ENCODE measurements around the gene MEGF8.

MEGF8 gene

GRCh38 chr19:42335971-42336370 lies 10.5 kb downstream of the MEGF8 start:
- no peak for TF ChIP-seq CTCF (IDR thresholded peaks at IDR 0.05)
- no peak for TF ChIP-seq ZFX (IDR thresholded peaks at IDR 0.05; ENCODE audit: borderline replicate concordance)

DNA sequence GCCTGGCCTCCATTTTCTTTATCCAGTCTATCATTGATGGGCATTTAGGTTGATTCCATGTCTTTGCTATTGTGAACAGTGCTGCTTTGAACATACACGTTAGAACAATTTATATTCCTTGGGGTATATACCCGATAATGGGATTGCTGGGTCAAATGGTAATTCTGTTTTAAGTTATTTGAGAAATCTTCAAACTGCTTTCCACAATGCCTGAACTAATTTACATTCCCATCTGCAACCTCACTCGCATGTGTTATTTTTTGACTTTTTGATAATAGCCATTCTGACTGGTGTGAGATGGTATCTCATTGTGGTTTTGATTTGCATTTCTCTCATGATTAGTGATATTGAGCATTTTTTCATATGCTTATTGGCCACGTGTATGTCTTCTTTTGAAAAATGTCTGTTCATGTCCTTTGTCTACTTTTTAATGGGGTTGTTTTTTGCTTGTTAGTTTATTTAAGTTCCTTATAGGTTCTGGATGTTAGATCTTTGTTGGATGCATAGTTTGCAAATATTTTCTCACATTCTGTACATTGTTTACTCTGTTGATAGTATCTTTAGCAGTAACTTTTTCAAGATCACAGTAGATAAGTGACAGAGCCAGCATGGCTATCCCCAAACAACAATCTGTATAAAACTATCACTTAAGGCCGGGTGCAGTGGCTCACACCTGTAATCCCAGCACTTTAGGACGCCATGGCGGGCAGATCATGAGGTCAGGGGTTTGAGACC lies 13.9 kb downstream of the MEGF8 start:
- peak overlapping the region; percentile 59 for H3K27ac ChIP-seq

More at GRCh38 chr19:42335971-42336370, 10.5 kb downstream of the MEGF8 start:
- no peak overlapping the region for H3K27ac ChIP-seq

- peak overlapping the region; percentile 59; the same call in 1 of the 2 replicates for H3K27ac ChIP-seq
Observed at GRCh38 chr19:42339922-42340321, 14.5 kb downstream of the MEGF8 start.

- TF ChIP-seq ZFX (IDR thresholded peaks at IDR 0.05; ENCODE audit: borderline replicate concordance): no peak
- peak; percentile 50 for TF ChIP-seq CTCF (IDR thresholded peaks at IDR 0.05)
- H3K27ac ChIP-seq: no peak overlapping the region
Observed at GRCh38 chr19:42343344-42344110, 18.1 kb downstream of the MEGF8 start.

GRCh38 chr19:42344336-42344893 lies 19.0 kb downstream of the MEGF8 start:
- TF ChIP-seq ZFX (IDR thresholded peaks at IDR 0.05; ENCODE audit: borderline replicate concordance) (no peak), CTCF (IDR thresholded peaks at IDR 0.05) (no peak)
- no peak overlapping the region for H3K27ac ChIP-seq

DNA sequence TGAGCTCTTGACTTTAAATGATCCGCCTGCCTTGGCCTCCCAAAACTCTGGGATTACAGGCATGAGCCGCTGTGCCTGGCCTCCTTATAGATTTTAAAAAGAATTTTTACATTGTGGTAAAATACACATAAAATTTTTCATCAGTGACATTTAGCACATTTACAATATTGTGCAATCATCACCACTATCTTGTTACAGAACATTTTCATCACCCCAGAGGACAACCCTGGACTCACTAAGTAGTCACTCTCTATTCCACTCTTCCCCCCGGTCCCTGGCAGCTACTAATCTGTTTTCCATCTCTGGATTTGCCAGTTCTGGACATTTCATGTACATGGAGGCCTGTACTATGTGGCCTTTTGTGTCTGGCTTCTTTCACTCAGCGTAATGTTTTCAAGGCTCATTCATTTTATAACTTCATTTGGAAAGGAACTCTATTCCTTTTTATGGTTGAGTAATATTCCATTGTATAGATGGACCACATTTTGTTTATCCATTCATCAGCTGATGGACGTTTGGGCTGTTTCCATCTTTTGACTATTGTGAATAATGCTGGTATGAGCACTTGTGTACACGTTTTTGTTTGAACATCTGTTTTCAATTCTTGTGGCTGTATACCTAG lies 19.9 kb downstream of the MEGF8 start:
- no peak overlapping the region for H3K27ac ChIP-seq

GRCh38 chr19:42348211-42348610 lies 22.8 kb downstream of the MEGF8 start:
- no peak for TF ChIP-seq ZFX (IDR thresholded peaks at IDR 0.05; ENCODE audit: borderline replicate concordance)
- TF ChIP-seq CTCF (IDR thresholded peaks at IDR 0.05): no peak
- no peak overlapping the region for H3K27ac ChIP-seq

More for the DNA sequence above, 19.9 kb downstream of the MEGF8 start:
- TF ChIP-seq ZFX (IDR thresholded peaks at IDR 0.05; ENCODE audit: borderline replicate concordance): no peak
- TF ChIP-seq CTCF (IDR thresholded peaks at IDR 0.05): no peak

Measured in 22Rv1 (cell line).